ENCODE data around the gene CAPN12. TPM values are rescaled to one million over a fixed set of nuclear protein-coding genes. Genes with fewer than 3 reads are reported as not detected.
A peak's percentile ranks its signal among the peaks of the same experiment; 100 is the strongest.

CAPN12 gene
- total and polyA plus RNA-seq, 4 donors: 1.0 to 4.5 (median 2.4) TPM

GRCh38 chr19:38700902-38701454, 43.3 kb downstream of the CAPN12 start:
- intact Hi-C loops (cut with DNase I): no loop called here
- Histone ChIP-seq H3K27me3 (ENCODE audit: control insufficient read depth in 1 of 2, insufficient read depth in 2 of 2, low read length in 1 of 2) (no peaks in the 10 kb centered on the region), H3K4me1 (ENCODE audit: control insufficient read depth in 1 of 2, insufficient read depth in 2 of 2, low read length in 2 of 2) (no peaks in the 10 kb centered on the region), H3K36me3 (ENCODE audit: control insufficient read depth in 1 of 2, insufficient read depth in 2 of 2, low read length in 1 of 2) (peaks cover 0 to 16% of the 10 kb centered on the region in 2 donors), H3K27ac (ENCODE audit: low read depth in 1 of 2, low read length in 2 of 2) (peak overlapping the region in 1 of 2 donors; percentile 81), H3K4me3 (ENCODE audit: low read length in 2 of 2) (no peak overlapping the region), H3K9me3 (ENCODE audit: control insufficient read depth, low read length) (no peaks in the 10 kb centered on the region)
- DNase-seq: no peak
- no peak for ATAC-seq (ENCODE audit: low FRiP score)
- WGBS, 2 donors: 67 to 70% methylated on average over 16 to 18 of the region's 18 CpGs

- WGBS, 2 donors: 77% methylated on average over 21 to 22 of the region's 22 CpGs
- no peak for ATAC-seq (ENCODE audit: low FRiP score)
- no peak overlapping the region for H3K4me3 ChIP-seq (ENCODE audit: low read length in 2 of 2)
- H3K9me3 ChIP-seq (ENCODE audit: control insufficient read depth, low read length): no peaks in the 10 kb centered on the region
- DNase-seq: no peak
- no peaks in the 10 kb centered on the region for H3K27me3 ChIP-seq (ENCODE audit: control insufficient read depth in 1 of 2, insufficient read depth in 2 of 2, low read length in 1 of 2)
- intact Hi-C loops (cut with DNase I): no loop called here
- no peaks in the 10 kb centered on the region for H3K4me1 ChIP-seq (ENCODE audit: control insufficient read depth in 1 of 2, insufficient read depth in 2 of 2, low read length in 2 of 2)
- H3K36me3 ChIP-seq (ENCODE audit: control insufficient read depth in 1 of 2, insufficient read depth in 2 of 2, low read length in 1 of 2): peaks cover 0 to 15% of the 10 kb centered on the region in 2 donors
- peak overlapping the region in 1 of 2 donors; percentile 81 for H3K27ac ChIP-seq (ENCODE audit: low read depth in 1 of 2, low read length in 2 of 2)
These were observed 43.8 kb downstream of the CAPN12 start for GRCh38 chr19:38700350-38700901.

GRCh38 chr19:38699647-38700349, 44.5 kb downstream of the CAPN12 start:
- no peak for DNase-seq
- intact Hi-C loops (cut with DNase I): no loop called here
- Histone ChIP-seq H3K27ac (ENCODE audit: low read depth in 1 of 2, low read length in 2 of 2) (peak overlapping the region in 1 of 2 donors; percentile 81), H3K9me3 (ENCODE audit: control insufficient read depth, low read length) (no peaks in the 10 kb centered on the region), H3K4me1 (ENCODE audit: control insufficient read depth in 1 of 2, insufficient read depth in 2 of 2, low read length in 2 of 2) (no peaks in the 10 kb centered on the region), H3K4me3 (ENCODE audit: low read length in 2 of 2) (no peak overlapping the region), H3K36me3 (ENCODE audit: control insufficient read depth in 1 of 2, insufficient read depth in 2 of 2, low read length in 1 of 2) (peaks cover 0 to 11% of the 10 kb centered on the region in 2 donors), H3K27me3 (ENCODE audit: control insufficient read depth in 1 of 2, insufficient read depth in 2 of 2, low read length in 1 of 2) (no peaks in the 10 kb centered on the region)
- 82 to 85% methylated on average over 18 of the region's 18 CpGs for WGBS, 2 donors
- ATAC-seq (ENCODE audit: low FRiP score): no peak

- WGBS, 2 donors: 68 to 81% methylated on average over 7 of the region's 7 CpGs
- no peak overlapping the region for H3K4me3 ChIP-seq (ENCODE audit: low read length in 2 of 2)
- intact Hi-C loops (cut with DNase I): no loop called here
- H3K4me1 ChIP-seq (ENCODE audit: control insufficient read depth in 1 of 2, insufficient read depth in 2 of 2, low read length in 2 of 2): no peaks in the 10 kb centered on the region
- DNase-seq (no peak), ATAC-seq (ENCODE audit: low FRiP score) (no peak)
- no peaks in the 10 kb centered on the region for H3K9me3 ChIP-seq (ENCODE audit: control insufficient read depth, low read length)
- peak overlapping the region in 1 of 2 donors; percentile 1 for H3K27ac ChIP-seq (ENCODE audit: low read depth in 1 of 2, low read length in 2 of 2)
- H3K36me3 ChIP-seq (ENCODE audit: control insufficient read depth in 1 of 2, insufficient read depth in 2 of 2, low read length in 1 of 2): peaks cover 0 to 9% of the 10 kb centered on the region in 2 donors
- H3K27me3 ChIP-seq (ENCODE audit: control insufficient read depth in 1 of 2, insufficient read depth in 2 of 2, low read length in 1 of 2): no peaks in the 10 kb centered on the region
These were observed 45.3 kb downstream of the CAPN12 start for GRCh38 chr19:38699027-38699346.

- Histone ChIP-seq H3K4me1 (ENCODE audit: control insufficient read depth in 1 of 2, insufficient read depth in 2 of 2, low read length in 2 of 2) (no peaks in the 10 kb centered on the region), H3K4me3 (ENCODE audit: low read length in 2 of 2) (no peak overlapping the region), H3K27ac (ENCODE audit: low read depth in 1 of 2, low read length in 2 of 2) (peak overlapping the region in 1 of 2 donors; percentile 58), H3K27me3 (ENCODE audit: control insufficient read depth in 1 of 2, insufficient read depth in 2 of 2, low read length in 1 of 2) (no peaks in the 10 kb centered on the region), H3K9me3 (ENCODE audit: control insufficient read depth, low read length) (no peaks in the 10 kb centered on the region), H3K36me3 (ENCODE audit: control insufficient read depth in 1 of 2, insufficient read depth in 2 of 2, low read length in 1 of 2) (peaks cover 0 to 8% of the 10 kb centered on the region in 2 donors)
- ATAC-seq (ENCODE audit: low FRiP score) (no peak), DNase-seq (no peak)
- 66 to 68% methylated on average over 22 of the region's 22 CpGs for WGBS, 2 donors
- intact Hi-C loops (cut with DNase I): no loop called here
These were observed 45.8 kb downstream of the CAPN12 start for GRCh38 chr19:38698225-38699026.

GRCh38 chr19:38697641-38698071, 46.6 kb downstream of the CAPN12 start:
- DNase-seq: no peak
- peak overlapping the region in 1 of 2 donors; percentile 58 for H3K27ac ChIP-seq (ENCODE audit: low read depth in 1 of 2, low read length in 2 of 2)
- intact Hi-C loops (cut with DNase I): no loop called here
- H3K4me3 ChIP-seq (ENCODE audit: low read length in 2 of 2): no peak overlapping the region
- 47% methylated on average over 11 of the region's 11 CpGs for WGBS, 2 donors
- no peak for ATAC-seq (ENCODE audit: low FRiP score)
- H3K9me3 ChIP-seq (ENCODE audit: control insufficient read depth, low read length): no peaks in the 10 kb centered on the region
- H3K4me1 ChIP-seq (ENCODE audit: control insufficient read depth in 1 of 2, insufficient read depth in 2 of 2, low read length in 2 of 2): peaks cover 0 to 2% of the 10 kb centered on the region in 2 donors
- H3K27me3 ChIP-seq (ENCODE audit: control insufficient read depth in 1 of 2, insufficient read depth in 2 of 2, low read length in 1 of 2): no peaks in the 10 kb centered on the region
- H3K36me3 ChIP-seq (ENCODE audit: control insufficient read depth in 1 of 2, insufficient read depth in 2 of 2, low read length in 1 of 2): peaks cover 0 to 7% of the 10 kb centered on the region in 2 donors

GRCh38 chr19:38697197-38697596, 47.1 kb downstream of the CAPN12 start:
- H3K4me3 ChIP-seq (ENCODE audit: low read length in 2 of 2): no peak overlapping the region
- no peaks in the 10 kb centered on the region for H3K9me3 ChIP-seq (ENCODE audit: control insufficient read depth, low read length)
- DNase-seq (no peak), ATAC-seq (ENCODE audit: low FRiP score) (no peak)
- H3K4me1 ChIP-seq (ENCODE audit: control insufficient read depth in 1 of 2, insufficient read depth in 2 of 2, low read length in 2 of 2): peaks cover 0 to 3% of the 10 kb centered on the region in 2 donors
- H3K36me3 ChIP-seq (ENCODE audit: control insufficient read depth in 1 of 2, insufficient read depth in 2 of 2, low read length in 1 of 2): peaks cover 0 to 7% of the 10 kb centered on the region in 2 donors
- WGBS, 2 donors: 66 to 68% methylated on average over 6 of the region's 6 CpGs
- peak overlapping the region in 1 of 2 donors; percentile 86 for H3K27ac ChIP-seq (ENCODE audit: low read depth in 1 of 2, low read length in 2 of 2)
- H3K27me3 ChIP-seq (ENCODE audit: control insufficient read depth in 1 of 2, insufficient read depth in 2 of 2, low read length in 1 of 2): no peaks in the 10 kb centered on the region
- intact Hi-C loops (cut with DNase I): no loop called here

GRCh38 chr19:38696729-38697055, 47.6 kb downstream of the CAPN12 start:
- peaks cover 0 to 7% of the 10 kb centered on the region in 2 donors for H3K36me3 ChIP-seq (ENCODE audit: control insufficient read depth in 1 of 2, insufficient read depth in 2 of 2, low read length in 1 of 2)
- no peaks in the 10 kb centered on the region for H3K27me3 ChIP-seq (ENCODE audit: control insufficient read depth in 1 of 2, insufficient read depth in 2 of 2, low read length in 1 of 2)
- ATAC-seq (ENCODE audit: low FRiP score) (no peak), DNase-seq (no peak)
- intact Hi-C loops (cut with DNase I): no loop called here
- 85 to 86% methylated on average over 6 of the region's 6 CpGs for WGBS, 2 donors
- peaks cover 0 to 3% of the 10 kb centered on the region in 2 donors for H3K4me1 ChIP-seq (ENCODE audit: control insufficient read depth in 1 of 2, insufficient read depth in 2 of 2, low read length in 2 of 2)
- no peak overlapping the region for H3K4me3 ChIP-seq (ENCODE audit: low read length in 2 of 2)
- peak overlapping the region in 1 of 2 donors; percentile 86 for H3K27ac ChIP-seq (ENCODE audit: low read depth in 1 of 2, low read length in 2 of 2)
- H3K9me3 ChIP-seq (ENCODE audit: control insufficient read depth, low read length): no peaks in the 10 kb centered on the region

Data from aorta (tissue), 5 donors.